B cell (primary cell): ENCODE measurements around the gene KSR2. TPM values are rescaled to one million over a fixed set of nuclear protein-coding genes. Genes with fewer than 3 reads are reported as not detected.

Experiments used
- ATAC-seq: fragments of 200-7000 bp; cut with Tn5 transposase; one replicate; pipeline ENCODE4 v1.10.0; 2021; ENCODE audit warnings: low read depth, mild to moderate bottlenecking, moderate number of reproducible peaks, moderate library complexity
- CTCF ChIA-PET: fragments of 350-600 bp; sonication (Branson Sonifier 250); formaldehyde crosslinking; loops from one replicate; lab custom pipeline; 2021; ENCODE audit warnings: antibody characterized with exemption, inconsistent platforms; lab: Charles Lee
- POLR2A ChIA-PET: fragments of 350-600 bp; sonication (Branson Sonifier 250); formaldehyde crosslinking; loops from one replicate; lab custom pipeline; 2021; ENCODE audit warnings: antibody characterized with exemption; lab: Charles Lee
- DNase-seq: peaks from one replicate; pipeline ENCODE4 v3.0.0; 2013
- H2AFZ ChIP-seq: 2 replicates; pipeline ENCODE4 v1.6.1; 2012; ENCODE audit warnings: mild to moderate bottlenecking, low read depth, low read length; ENCODE audit not compliant: insufficient read depth, poor library complexity, severe bottlenecking
- H3K27ac ChIP-seq, 2 donors: 1 replicate in 1 of 2; 2 replicates in 1 of 2; pipeline ENCODE4 v1.5.1; 2012 to 2013; ENCODE audit warnings: low read length in 2 of 2, mild to moderate bottlenecking in 2 of 2, moderate library complexity in 1 of 2
- H3K27me3 ChIP-seq, 4 experiments: fragments of 200-600 bp in 1 of 4; sonication (generic) in 1 of 4; replicated peaks in 1 of 4; 1 replicate in 2 of 4; 2 replicates in 2 of 4; pipeline versions ENCODE4 v1.6.1 to v1.7.0; 2013 to 2016; ENCODE audit warnings: low read length in 3 of 4, mild to moderate bottlenecking in 2 of 4, mixed read lengths in 1 of 4, moderate library complexity in 1 of 4; ENCODE audit not compliant: insufficient read depth in 4 of 4, control insufficient read depth in 3 of 4; ENCODE audit errors: control extremely low read depth in 1 of 4
- H3K36me3 ChIP-seq, 2 experiments: replicated peaks in 1 of 2; 1 replicate in 1 of 2; 2 replicates in 1 of 2; pipeline versions ENCODE4 v1.6.1 to v1.7.1; 2013; ENCODE audit warnings: low read length in 1 of 2; ENCODE audit not compliant: insufficient read depth in 2 of 2, control insufficient read depth in 1 of 2; ENCODE audit errors: control extremely low read depth in 1 of 2, extremely low read depth in 1 of 2
- H3K4me1 ChIP-seq, 2 donors: fragments of 200-600 bp in 1 of 2; sonication (generic) in 1 of 2; 1 replicate in 1 of 2; 2 replicates in 1 of 2; pipeline versions ENCODE4 v1.5.1 to v1.6.1; 2013 to 2017; ENCODE audit warnings: low read length in 2 of 2; ENCODE audit not compliant: control insufficient read depth in 2 of 2, insufficient read depth in 2 of 2
- H3K4me2 ChIP-seq: replicated peaks from 2 replicates; pipeline ENCODE3; 2012; ENCODE audit warnings: mild to moderate bottlenecking, low read depth, low read length; ENCODE audit not compliant: poor library complexity, severe bottlenecking
- H3K4me3 ChIP-seq, 5 experiments: fragments of 200-600 bp in 1 of 5; sonication (generic) in 1 of 5; 1 replicate in 3 of 5; 2 replicates in 2 of 5; pipeline versions ENCODE4 v1.5.1 to v1.7.0; 2011 to 2016; ENCODE audit warnings: low read length in 4 of 5, mild to moderate bottlenecking in 4 of 5, low read depth in 2 of 5, control low read depth in 1 of 5, moderate library complexity in 1 of 5; ENCODE audit not compliant: insufficient read depth in 1 of 5; ENCODE audit errors: control extremely low read depth in 1 of 5, extremely low read depth in 1 of 5
- H3K79me2 ChIP-seq: fragments of 200-600 bp; sonication (generic); one replicate; pipeline ENCODE4 v1.6.0; 2016; ENCODE audit warnings: low read length; ENCODE audit not compliant: control insufficient read depth, insufficient read depth
- H3K9ac ChIP-seq: fragments of 200-600 bp; sonication (generic); 2 replicates; pipeline ENCODE4 v1.6.1; 2017; ENCODE audit warnings: mild to moderate bottlenecking, low read length, moderate library complexity
- H3K9me3 ChIP-seq, 3 donors: one replicate each; pipeline versions ENCODE4 v1.6.1 to v1.7.1; 2013; ENCODE audit warnings: low read length in 2 of 3; ENCODE audit not compliant: control insufficient read depth in 2 of 3, insufficient read depth in 1 of 3; ENCODE audit errors: control extremely low read depth in 1 of 3
- H4K20me1 ChIP-seq: 2 replicates; pipeline ENCODE4 v1.6.0; 2012; ENCODE audit warnings: mild to moderate bottlenecking, low read length; ENCODE audit not compliant: insufficient read depth, control insufficient read depth, poor library complexity, severe bottlenecking
- H3K27ac Mint-ChIP-seq: one replicate; pipeline ENCODE4 v1.8.0; 2021; ENCODE audit warnings: mixed read lengths
- H3K27me3 Mint-ChIP-seq: one replicate; pipeline ENCODE4 v1.8.0; 2021; ENCODE audit warnings: mixed read lengths
- H3K4me1 Mint-ChIP-seq: one replicate; pipeline ENCODE4 v1.8.0; 2021; ENCODE audit warnings: mixed read lengths
- H3K4me3 Mint-ChIP-seq: one replicate; pipeline ENCODE4 v1.8.0; 2021; ENCODE audit warnings: mixed read lengths
- H3K9me3 Mint-ChIP-seq: one replicate; pipeline ENCODE4 v1.8.0; 2022; ENCODE audit warnings: mixed read lengths; ENCODE audit not compliant: insufficient read depth
- CTCF ChIP-seq: fragments of 200-600 bp; IDR thresholded peaks from one replicate; pipeline ENCODE4 v1.8.0; 2022; ENCODE audit warnings: antibody characterized with exemption, mild to moderate bottlenecking
- EZH2 ChIP-seq: IDR thresholded peaks from 2 replicates; pipeline ENCODE4 v1.6.1; 2012; ENCODE audit warnings: borderline replicate concordance, low read depth, mild to moderate bottlenecking, moderate library complexity, low read length; ENCODE audit not compliant: insufficient read depth, poor library complexity, severe bottlenecking
- WGBS: methylation state at CpG from one replicate; pipeline ENCODE4 v1.1.5; 2013; ENCODE audit warnings: missing lambda C conversion rate; ENCODE audit not compliant: insufficient coverage; 5-methylcytosine and 5-hydroxymethylcytosine counted together
- intact Hi-C: fragments of 100-400 bp; cut with micrococcal nuclease; formaldehyde crosslinking; loops from one replicate; pipeline ENCODE4 v1.10.0; 2022
- polyA plus RNA-seq: library from polyadenylated mRNA; depleted of rRNA; stranded (reverse); fragments of >200 nt; gene quantifications from 2 replicates; pipeline ENCODE4 v1.2.3, GENCODE V29; 2012
- total RNA-seq, 2 donors: library from RNA; stranded (reverse); fragments of 120-200 nt in 1 of 2; gene quantifications; 1 replicate in 1 of 2; 2 replicates in 1 of 2; pipeline versions ENCODE4 v1.2.3 to v1.2.4, GENCODE V29; 2013 to 2022

The KSR2 gene
- total and polyA plus RNA-seq, 2 donors (not counting 1 experiment from before 2014, with no cell fraction given) = not detected

- Mint-ChIP-seq H3K4me1 (no peaks in the 10 kb centered on the region), H3K27me3 (peaks cover 5% of the 10 kb centered on the region), H3K9me3 (no peaks in the 10 kb centered on the region), H3K4me3 (no peak overlapping the region), H3K27ac (no peak overlapping the region)
- H4K20me1 ChIP-seq = no peaks in the 10 kb centered on the region
- H3K9ac ChIP-seq = no peak overlapping the region
- no peak overlapping the region for H3K27ac ChIP-seq
- POLR2A ChIA-PET = no interaction called here
- CTCF ChIA-PET = interaction anchor here (0.7 kb wide), 1 partner anchor 19 kb away, joined by 4 read pairs; no protein-coding TSS in a partner anchor
- intact Hi-C loops = no loop called here
- no peaks in the 10 kb centered on the region for H3K27me3 ChIP-seq
- H2AFZ ChIP-seq = no peak overlapping the region
- TF ChIP-seq EZH2 = no peak
- no peak for TF ChIP-seq CTCF
- DNase-seq (no peak), ATAC-seq (no peak)
- no peak overlapping the region for H3K4me3 ChIP-seq
- H3K9me3 ChIP-seq = peaks cover 0 to 4% (median 0%) of the 10 kb centered on the region in 3 donors
- WGBS = 50% methylated on average over 6 of the region's 8 CpGs
- H3K4me2 ChIP-seq = no peak overlapping the region
- H3K4me1 ChIP-seq = no peaks in the 10 kb centered on the region
- no peaks in the 10 kb centered on the region for H3K36me3 ChIP-seq
- H3K79me2 ChIP-seq = no peaks in the 10 kb centered on the region
These were observed 473.7 kb downstream of the KSR2 start for GRCh38 chr12:117494833-117495655.

- 100% methylated on average over 3 of the region's 7 CpGs for WGBS
- TF ChIP-seq CTCF = no peak
- no peak for TF ChIP-seq EZH2
- H3K27me3 ChIP-seq = no peaks in the 10 kb centered on the region
- no peak overlapping the region for H3K27ac ChIP-seq
- H3K4me2 ChIP-seq = no peak overlapping the region
- Mint-ChIP-seq H3K27me3 (peaks cover 3% of the 10 kb centered on the region), H3K4me1 (no peaks in the 10 kb centered on the region), H3K27ac (no peak overlapping the region), H3K4me3 (no peak overlapping the region), H3K9me3 (no peaks in the 10 kb centered on the region)
- ChIA-PET POLR2A (no interaction called here), CTCF (no interaction called here)
- DNase-seq (no peak), ATAC-seq (no peak)
- peaks cover 0 to 11% (median 0%) of the 10 kb centered on the region in 3 donors for H3K9me3 ChIP-seq
- H2AFZ ChIP-seq = no peak overlapping the region
- no peaks in the 10 kb centered on the region for H4K20me1 ChIP-seq
- H3K36me3 ChIP-seq = no peaks in the 10 kb centered on the region
- H3K79me2 ChIP-seq = no peaks in the 10 kb centered on the region
- intact Hi-C loops = no loop called here
- no peak overlapping the region for H3K9ac ChIP-seq
- no peak overlapping the region for H3K4me3 ChIP-seq
- H3K4me1 ChIP-seq = no peaks in the 10 kb centered on the region
These were observed 477.1 kb downstream of the KSR2 start for GRCh38 chr12:117491711-117492110.
